ENCODE data around the gene CDPF1. TPM values are rescaled to one million over a fixed set of nuclear protein-coding genes. Genes with fewer than 3 reads are reported as not detected.

Gene CDPF1
- total RNA-seq, 1 donor from 2014 or later: 6.7 TPM

GRCh38 chr22:46262449-46263215 lies 12.5 kb upstream of the CDPF1 start:
- no peak overlapping the region for H3K4me3 Mint-ChIP-seq
- no peak overlapping the region for H3K4me3 ChIP-seq

GRCh38 chr22:46260038-46260437 lies 9.9 kb upstream of the CDPF1 start:
- Mint-ChIP-seq H3K4me1 (no peaks in the 10 kb centered on the region), H3K4me3 (no peak overlapping the region), H3K27ac (no peak overlapping the region), H3K27me3 (ENCODE audit: insufficient read depth, low read depth) (peaks cover 35% of the 10 kb centered on the region), H3K9me3 (peaks cover 71% of the 10 kb centered on the region), H3K36me3 (peaks cover 16% of the 10 kb centered on the region)
- Histone ChIP-seq H3K36me3 (no peaks in the 10 kb centered on the region), H3K9me3 (ENCODE audit: low read depth) (peaks cover 4% of the 10 kb centered on the region), H4K20me1 (ENCODE audit: low read depth) (no peaks in the 10 kb centered on the region), H2AFZ (replicated peaks) (no peak overlapping the region), H3K27me3 (peaks cover 80% of the 10 kb centered on the region), H3K4me1 (no peaks in the 10 kb centered on the region), H3K79me2 (ENCODE audit: low read depth) (no peaks in the 10 kb centered on the region), H3K9ac (no peak overlapping the region), H3K4me2 (no peak overlapping the region), H3F3A (ENCODE audit: low read depth) (no peaks in the 10 kb centered on the region), H3K27ac (no peak overlapping the region), H3K4me3 (no peak overlapping the region)
- TF ChIP-seq, protein P1, sequence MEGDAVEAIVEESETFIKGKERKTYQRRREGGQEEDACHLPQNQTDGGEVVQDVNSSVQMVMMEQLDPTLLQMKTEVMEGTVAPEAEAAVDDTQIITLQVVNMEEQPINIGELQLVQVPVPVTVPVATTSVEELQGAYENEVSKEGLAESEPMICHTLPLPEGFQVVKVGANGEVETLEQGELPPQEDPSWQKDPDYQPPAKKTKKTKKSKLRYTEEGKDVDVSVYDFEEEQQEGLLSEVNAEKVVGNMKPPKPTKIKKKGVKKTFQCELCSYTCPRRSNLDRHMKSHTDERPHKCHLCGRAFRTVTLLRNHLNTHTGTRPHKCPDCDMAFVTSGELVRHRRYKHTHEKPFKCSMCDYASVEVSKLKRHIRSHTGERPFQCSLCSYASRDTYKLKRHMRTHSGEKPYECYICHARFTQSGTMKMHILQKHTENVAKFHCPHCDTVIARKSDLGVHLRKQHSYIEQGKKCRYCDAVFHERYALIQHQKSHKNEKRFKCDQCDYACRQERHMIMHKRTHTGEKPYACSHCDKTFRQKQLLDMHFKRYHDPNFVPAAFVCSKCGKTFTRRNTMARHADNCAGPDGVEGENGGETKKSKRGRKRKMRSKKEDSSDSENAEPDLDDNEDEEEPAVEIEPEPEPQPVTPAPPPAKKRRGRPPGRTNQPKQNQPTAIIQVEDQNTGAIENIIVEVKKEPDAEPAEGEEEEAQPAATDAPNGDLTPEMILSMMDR (IDR thresholded peaks at IDR 0.05): no peak
- no peak for TF ChIP-seq EZH2 (IDR thresholded peaks at IDR 0.05)
- TF ChIP-seq EZH2phosphoT487 (IDR thresholded peaks at IDR 0.05): no peak
- DNase-seq (ENCODE audit: low spot score): no peak

More at GRCh38 chr22:46262449-46263215, 12.5 kb upstream of the CDPF1 start:
- DNase-seq (ENCODE audit: low spot score): peak; percentile 74
- peaks cover 75% of the 10 kb centered on the region for H3K9me3 Mint-ChIP-seq
- H3K79me2 ChIP-seq (ENCODE audit: low read depth): no peaks in the 10 kb centered on the region
- no peak overlapping the region for H3K9ac ChIP-seq
- no peaks in the 10 kb centered on the region for H3F3A ChIP-seq (ENCODE audit: low read depth)
- peaks cover 13% of the 10 kb centered on the region for H3K36me3 Mint-ChIP-seq
- H3K4me1 Mint-ChIP-seq: peaks cover 7% of the 10 kb centered on the region
- no peaks in the 10 kb centered on the region for H3K36me3 ChIP-seq
- peak overlapping the region; percentile 47 for H3K4me2 ChIP-seq
- peaks cover 99% of the 10 kb centered on the region for H3K27me3 ChIP-seq
- H4K20me1 ChIP-seq (ENCODE audit: low read depth): no peaks in the 10 kb centered on the region
- no peak for TF ChIP-seq EZH2 (IDR thresholded peaks at IDR 0.05)
- TF ChIP-seq, protein P1 (IDR thresholded peaks at IDR 0.05): peak; percentile 53
- peak; percentile 31 for TF ChIP-seq EZH2phosphoT487 (IDR thresholded peaks at IDR 0.05)
- H3K9me3 ChIP-seq (ENCODE audit: low read depth): no peaks in the 10 kb centered on the region
- H3K4me1 ChIP-seq: no peaks in the 10 kb centered on the region
- no peak overlapping the region for H2AFZ ChIP-seq (replicated peaks)
- H3K27ac ChIP-seq: no peak overlapping the region
- H3K27me3 Mint-ChIP-seq (ENCODE audit: insufficient read depth, low read depth): peaks cover 43% of the 10 kb centered on the region
- H3K27ac Mint-ChIP-seq: no peak overlapping the region

DNA sequence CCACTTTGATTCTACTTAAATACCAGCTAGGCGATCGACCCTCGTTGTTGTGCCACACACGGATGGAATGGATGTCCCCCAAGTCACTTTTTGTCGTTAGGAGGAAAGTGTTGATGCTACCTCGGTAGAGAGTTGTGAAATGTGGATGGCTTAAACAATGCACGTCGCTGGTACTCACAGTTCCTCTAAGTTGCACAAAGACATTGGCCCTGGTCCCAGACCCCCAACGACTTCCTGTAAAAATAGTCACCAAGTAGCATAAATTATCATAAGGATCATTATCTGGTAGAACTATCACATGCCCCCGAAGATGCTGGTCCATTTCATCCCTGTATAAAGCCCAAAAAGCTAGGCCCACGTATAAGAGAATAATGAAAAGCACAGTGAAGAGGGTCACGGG lies 9.3 kb upstream of the CDPF1 start:
- no peak for DNase-seq (ENCODE audit: low spot score)
- Mint-ChIP-seq H3K9me3 (peaks cover 69% of the 10 kb centered on the region), H3K4me1 (no peaks in the 10 kb centered on the region), H3K36me3 (peaks cover 17% of the 10 kb centered on the region), H3K4me3 (no peak overlapping the region), H3K27me3 (ENCODE audit: insufficient read depth, low read depth) (peaks cover 33% of the 10 kb centered on the region), H3K27ac (no peak overlapping the region)
- TF ChIP-seq, protein P1 (IDR thresholded peaks at IDR 0.05): no peak
- no peaks in the 10 kb centered on the region for H3K36me3 ChIP-seq
- no peak overlapping the region for H3K9ac ChIP-seq
- peaks cover 73% of the 10 kb centered on the region for H3K27me3 ChIP-seq
- H3K4me1 ChIP-seq: no peaks in the 10 kb centered on the region
- H2AFZ ChIP-seq (replicated peaks): no peak overlapping the region
- no peak overlapping the region for H3K4me3 ChIP-seq
- H3K4me2 ChIP-seq: no peak overlapping the region
- H3F3A ChIP-seq (ENCODE audit: low read depth): no peaks in the 10 kb centered on the region
- H3K79me2 ChIP-seq (ENCODE audit: low read depth): no peaks in the 10 kb centered on the region
- peaks cover 4% of the 10 kb centered on the region for H3K9me3 ChIP-seq (ENCODE audit: low read depth)
- no peaks in the 10 kb centered on the region for H4K20me1 ChIP-seq (ENCODE audit: low read depth)
- H3K27ac ChIP-seq: no peak overlapping the region

All from neural progenitor cell (in vitro differentiated cells).